GM21360 (cell line): Measurements from ENCODE around the gene MKS1.

ENCODE experiments used
- ATAC-seq: cut with Tn5 transposase; IDR thresholded peaks from one replicate; pipeline ENCODE4 v1.9.1; 2021; ENCODE audit warnings: mild to moderate bottlenecking, moderate library complexity; ENCODE audit not compliant: unreplicated experiment

The MKS1 gene

GRCh38 chr17:58219007-58219788, at the start of gene MKS1:
Gene MKS1, minus strand, starts transcription at chr17:58219255. Its CDS starts 25 bp downstream, at chr17:58219230.
- ATAC-seq = peak; percentile 96

DNA sequence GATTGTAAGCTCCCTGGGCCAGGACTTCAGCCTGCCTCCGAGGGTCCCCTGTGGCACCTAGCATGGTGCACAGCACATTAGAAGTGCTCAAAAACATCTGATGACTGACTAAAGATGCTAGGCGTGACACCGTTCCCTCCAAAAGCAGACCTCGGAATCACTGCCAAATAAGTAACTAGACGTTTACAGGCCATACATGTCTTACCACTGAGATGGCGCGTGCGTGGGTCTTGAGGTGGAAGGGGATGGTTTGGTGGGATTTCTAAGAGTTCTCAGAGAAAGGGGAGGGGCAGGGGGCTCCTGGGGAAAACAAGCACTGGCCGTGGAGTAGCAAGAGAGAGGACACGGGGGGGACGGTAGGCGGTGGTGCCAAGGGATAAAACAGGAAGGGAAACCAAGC, 49.3 kb upstream of the MKS1 start:
- no peak for ATAC-seq

DNA sequence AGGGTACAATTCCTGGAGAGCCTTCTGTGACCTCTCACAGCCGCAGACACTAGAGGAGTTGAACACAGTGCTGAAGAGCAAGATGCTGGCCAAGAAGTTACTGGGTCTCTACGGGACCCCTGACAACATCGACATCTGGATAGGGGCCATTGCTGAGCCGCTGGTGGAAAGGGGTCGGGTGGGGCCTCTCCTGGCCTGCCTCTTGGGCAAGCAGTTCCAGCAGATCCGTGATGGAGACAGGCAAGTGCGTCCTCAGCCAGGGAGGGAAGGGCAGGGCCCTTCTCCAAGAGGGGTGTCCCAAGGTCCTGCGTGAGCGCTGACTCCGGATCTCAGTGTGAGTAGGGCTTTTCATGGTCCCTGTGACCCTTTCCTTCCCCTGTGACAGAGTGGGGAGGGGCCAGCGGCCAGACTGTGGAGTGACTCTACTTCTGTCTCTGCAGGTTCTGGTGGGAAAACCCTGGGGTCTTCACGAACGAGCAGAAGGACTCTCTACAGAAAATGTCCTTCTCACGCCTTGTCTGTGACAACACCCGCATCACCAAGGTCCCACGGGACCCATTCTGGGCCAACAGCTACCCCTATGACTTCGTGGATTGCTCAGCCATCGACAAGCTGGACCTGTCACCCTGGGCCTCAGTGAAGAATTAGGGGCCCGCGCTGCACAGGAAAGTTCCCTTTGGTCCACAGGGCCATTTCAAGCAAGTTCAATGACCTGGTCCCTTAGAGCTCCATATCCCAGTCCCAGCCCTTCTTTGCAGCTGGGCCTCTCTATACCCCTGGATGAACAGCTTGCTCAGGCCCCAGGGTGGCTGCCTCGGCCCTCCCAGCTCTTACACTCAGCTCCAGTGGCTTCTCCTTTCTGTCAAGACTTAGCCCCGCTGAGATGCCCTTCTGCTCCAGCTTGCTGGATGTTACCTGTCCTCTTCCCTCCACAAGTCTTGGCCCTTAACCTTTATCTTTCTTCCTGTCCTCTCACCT, 48.6 kb upstream of the MKS1 start:
- ATAC-seq = no peak

GRCh38 chr17:58265902-58266875, 47.1 kb upstream of the MKS1 start:
- no peak for ATAC-seq

DNA sequence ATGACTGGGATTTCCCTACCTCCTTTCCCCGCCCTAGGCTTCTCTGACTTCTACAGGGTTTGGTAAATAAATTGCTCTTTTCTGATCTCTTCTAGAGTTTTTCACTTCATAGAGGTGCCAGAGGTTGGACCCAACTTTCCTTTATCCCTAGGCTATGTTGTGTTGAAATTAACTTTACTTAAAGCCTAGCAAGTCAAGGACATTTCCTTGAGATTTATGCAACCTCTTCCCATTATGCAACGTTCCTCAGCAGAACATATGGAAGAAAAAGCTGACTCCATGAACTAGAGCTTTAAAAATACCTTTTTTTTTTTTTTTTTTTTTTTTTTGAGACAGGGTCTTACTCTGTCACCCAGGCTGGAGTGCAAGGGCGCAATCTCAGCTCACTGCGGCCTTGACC, 46.2 kb upstream of the MKS1 start:
- no peak for ATAC-seq

DNA sequence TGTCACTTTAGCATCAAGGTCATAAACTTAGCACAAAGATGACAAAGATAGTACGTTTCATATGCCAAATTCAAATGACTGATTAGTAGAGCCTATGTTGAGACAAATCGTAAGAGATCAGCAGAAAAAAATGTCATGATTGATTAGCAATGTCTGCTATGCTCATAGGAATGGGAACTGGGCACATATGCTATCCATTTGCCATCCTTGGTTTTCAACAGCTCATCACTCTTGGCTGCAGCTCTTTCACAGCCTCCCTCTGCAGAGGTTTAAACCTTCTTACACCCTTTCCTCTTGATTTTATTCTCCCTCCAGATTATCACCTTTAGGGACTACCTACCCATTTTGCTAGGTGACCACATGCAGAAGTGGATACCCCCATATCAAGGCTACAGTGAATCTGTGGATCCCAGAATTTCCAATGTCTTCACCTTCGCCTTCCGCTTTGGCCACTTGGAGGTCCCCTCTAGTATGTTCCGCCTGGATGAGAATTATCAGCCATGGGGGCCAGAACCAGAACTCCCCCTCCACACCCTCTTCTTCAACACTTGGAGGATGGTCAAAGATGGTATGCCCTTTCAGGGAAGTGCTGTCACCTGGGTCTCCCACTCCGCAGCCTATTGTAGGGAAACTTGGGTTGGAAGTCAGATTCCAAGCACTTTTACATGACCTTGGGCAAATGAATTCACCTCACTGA, 45.5 kb upstream of the MKS1 start:
- ATAC-seq = no peak

- no peak for ATAC-seq
These were observed 44.7 kb upstream of the MKS1 start for GRCh38 chr17:58263773-58264172.

DNA sequence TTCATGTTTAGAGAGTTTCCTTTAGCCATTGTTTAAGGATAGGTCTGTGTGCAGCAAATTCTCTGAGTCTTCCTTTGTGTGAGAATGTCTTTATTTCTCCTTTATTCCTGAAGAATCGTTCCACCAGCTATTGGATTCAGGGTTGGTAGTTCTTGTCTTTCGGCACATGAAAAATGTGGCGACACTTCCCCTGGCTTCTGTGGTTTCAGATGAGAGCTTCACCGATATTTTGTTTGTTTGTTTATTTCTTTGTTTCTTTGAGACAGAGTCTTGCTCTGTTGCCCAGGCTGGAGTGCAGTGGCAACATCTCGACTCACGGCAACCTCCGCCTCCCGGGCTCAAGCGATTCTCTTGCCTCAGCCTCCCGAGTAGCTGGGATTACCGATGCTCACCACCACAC, 43.1 kb upstream of the MKS1 start:
- ATAC-seq = no peak

GRCh38 chr17:58254803-58255202, 35.7 kb upstream of the MKS1 start:
- ATAC-seq = no peak

DNA sequence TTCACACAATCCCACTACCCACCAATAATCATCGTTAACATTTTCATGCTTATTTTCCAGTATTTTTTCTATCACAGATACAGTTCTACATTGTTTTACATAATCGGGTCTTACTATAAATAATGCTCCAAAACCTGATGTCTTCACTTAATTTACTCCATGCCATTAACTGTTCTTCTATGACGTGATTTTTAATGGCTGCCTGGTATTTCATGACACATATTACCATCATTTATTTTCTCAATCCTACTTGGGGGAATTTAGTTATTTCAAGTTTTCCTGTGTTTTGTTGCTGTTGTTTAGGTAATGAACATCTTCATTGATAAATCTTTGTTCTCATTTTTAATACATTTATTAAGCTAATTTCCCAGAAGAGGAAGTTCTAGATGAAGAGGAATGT, 34.0 kb upstream of the MKS1 start:
- ATAC-seq = no peak

- no peak for ATAC-seq
These were observed 33.1 kb upstream of the MKS1 start for GRCh38 chr17:58252141-58252540.

DNA sequence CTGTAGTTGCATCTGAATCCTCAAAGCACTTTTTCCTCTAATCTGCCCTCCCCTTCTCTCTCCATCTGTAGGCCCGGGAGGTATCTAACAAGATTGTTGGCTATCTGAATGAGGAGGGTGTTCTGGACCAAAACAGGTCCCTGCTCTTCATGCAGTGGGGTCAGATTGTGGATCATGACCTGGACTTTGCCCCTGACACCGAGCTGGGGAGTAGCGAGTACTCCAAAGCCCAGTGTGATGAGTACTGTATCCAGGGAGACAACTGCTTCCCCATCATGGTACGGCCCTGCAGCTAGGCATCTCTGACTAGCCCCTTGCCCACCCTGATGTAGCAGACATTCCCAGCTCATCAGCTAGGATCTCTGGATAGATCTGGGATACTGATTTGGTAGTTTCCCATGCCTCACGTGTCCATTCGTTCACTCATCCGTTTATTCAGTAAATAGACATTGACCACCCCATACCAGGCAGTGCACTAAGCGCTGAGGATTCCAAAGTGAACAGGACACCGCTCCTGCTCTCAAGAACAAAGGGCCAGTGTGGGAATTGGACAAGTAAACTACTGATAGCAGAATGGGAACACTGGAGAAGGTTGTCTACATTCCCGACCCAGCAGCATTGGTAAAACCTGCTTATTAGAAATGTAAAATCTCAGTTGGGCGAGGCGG, 31.4 kb upstream of the MKS1 start:
- ATAC-seq = no peak

DNA sequence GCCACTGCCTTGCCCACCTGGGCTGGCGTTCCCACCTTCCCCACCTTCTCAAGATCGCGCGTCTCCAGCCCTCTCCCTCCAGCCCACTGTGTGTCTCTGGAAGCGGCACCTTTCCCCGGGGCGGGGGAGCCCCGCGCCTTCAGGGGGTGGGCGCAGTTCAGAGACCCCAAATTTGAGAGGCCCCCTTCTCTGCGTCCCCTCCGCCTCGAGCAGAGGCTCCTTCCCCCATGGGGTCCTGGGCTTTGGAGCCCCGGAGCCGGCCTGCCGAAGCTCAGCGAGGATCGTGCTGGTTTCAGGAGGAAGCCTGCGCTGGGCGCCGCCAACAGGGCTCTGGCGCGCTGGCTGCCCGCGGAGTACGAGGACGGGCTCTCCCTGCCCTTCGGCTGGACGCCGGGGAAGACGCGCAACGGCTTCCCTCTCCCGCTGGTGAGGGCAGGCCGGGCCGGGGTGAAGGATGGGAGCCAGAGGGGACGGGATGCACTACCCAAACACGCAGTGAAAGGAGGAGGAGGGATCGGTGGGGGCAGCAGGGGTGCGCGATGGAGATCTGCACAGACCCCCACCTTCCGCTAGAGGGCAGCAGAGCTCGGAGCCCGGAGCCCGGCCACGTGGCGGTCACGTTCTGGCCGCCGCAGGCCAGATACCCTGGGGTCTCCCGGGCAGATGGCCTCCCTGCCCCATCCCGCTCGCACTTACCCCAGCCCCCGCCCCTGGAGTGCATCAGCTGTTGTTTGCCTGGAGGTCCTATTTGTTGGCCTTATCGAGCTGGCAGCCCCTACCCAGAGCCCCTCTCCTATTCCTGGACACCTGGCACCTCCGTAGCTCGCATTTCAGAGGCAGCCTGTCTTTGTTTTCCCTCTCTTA, 30.4 kb upstream of the MKS1 start:
- ATAC-seq = peak; percentile 72

DNA sequence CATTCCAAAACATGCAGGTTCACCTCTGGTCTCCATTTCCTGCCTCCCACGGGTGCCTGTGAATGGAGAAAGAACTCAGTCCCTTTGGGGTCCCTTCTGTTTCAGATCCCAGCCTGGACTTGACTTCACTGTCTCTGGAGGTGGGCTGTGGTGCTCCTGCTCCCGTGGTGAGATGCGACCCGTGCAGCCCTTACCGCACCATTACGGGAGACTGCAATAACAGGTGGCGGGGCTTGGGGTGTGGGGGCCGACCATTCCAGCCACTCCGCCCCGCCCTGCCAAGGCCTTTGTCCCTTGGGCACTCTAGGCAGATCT, 29.9 kb upstream of the MKS1 start:
- no peak for ATAC-seq

DNA sequence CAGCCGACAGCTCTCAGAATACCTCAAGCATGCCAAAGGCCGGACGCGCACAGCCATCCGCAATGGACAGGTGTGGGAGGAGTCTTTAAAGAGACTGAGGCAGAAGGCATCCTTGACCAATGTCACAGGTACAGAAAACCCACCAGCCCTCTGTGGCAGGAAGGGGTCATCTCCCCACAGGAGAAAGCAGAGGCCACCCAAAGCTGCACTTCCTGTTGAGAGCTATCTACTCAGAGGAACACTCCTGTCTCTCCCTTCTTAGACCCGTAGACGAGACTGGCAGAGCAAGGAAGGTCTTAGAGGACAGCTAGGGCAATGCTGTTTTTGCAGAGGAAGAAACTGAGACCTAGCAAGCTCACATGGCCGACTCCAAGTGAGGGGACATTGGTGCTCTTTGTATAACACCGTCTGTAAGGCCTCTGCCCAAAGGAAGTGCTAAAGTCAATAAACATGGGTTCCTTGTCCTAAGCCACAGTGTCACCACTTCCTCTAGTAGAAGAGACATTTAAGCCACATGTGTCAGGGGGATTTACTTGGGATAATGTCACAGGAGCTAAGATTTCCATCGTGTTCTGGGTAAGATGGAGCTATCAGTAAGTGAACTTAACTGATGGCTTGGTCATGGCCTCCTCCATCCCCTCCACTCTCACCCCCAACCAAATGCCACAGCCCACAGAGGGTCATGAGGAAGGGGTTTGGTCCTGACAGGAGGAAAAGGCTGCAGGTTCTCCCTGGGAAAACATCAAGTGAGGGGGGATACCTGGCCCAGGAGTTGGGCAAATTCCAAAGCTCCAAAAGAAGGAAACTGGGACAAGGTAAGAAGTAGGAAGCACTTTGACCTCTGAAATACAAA, 28.7 kb upstream of the MKS1 start:
- ATAC-seq = no peak

- no peak for ATAC-seq
These were observed 27.7 kb upstream of the MKS1 start for GRCh38 chr17:58246781-58247180.

DNA sequence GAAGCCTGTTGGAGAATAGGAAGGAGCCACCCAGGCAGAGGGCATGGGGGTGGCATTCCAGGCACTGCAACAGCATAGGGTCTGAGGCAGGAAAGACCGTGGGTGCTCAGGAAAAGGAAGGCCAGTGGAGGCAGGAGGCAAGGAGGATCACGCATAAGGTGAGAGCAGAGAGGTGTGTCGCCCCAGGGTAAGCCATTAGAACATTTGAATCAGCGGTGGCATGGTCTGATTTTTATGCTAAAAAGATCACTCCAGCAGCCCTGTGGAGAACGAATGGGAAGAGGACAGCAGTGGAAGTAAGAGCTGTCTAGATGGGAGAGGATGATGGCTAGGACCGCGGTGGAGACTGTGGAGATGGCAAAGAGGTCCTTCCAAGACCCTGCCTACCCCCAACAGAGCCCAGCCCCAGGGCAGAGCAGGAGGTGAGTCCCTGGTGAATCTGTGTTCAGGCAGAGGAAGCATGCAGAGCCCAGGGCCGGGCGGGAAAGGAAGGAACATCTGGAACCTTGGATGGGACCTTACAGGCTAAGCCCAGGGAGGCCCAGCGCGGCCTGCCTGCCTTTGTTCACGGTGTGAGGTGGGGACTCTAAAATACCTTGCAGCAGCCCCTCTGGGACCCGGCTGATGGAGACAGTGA, 27.2 kb upstream of the MKS1 start:
- no peak for ATAC-seq
